Activated effector memory CD4-positive, alpha-beta T cell treated with anti-CD3 and anti-CD28 coated beads, Interleukin-2, amount 50 U/mL, for 16 hours (primary cell): ENCODE results near the gene SUN2.
A peak's percentile ranks its signal among the peaks of the same experiment; 100 is the strongest.

Source experiments
- DNase-seq: peaks from one replicate; pipeline ENCODE4 v3.0.0-alpha.2; 2020

SUN2 gene

GRCh38 chr22:38753948-38754750, 1.6 kb downstream of the SUN2 start:
- peak; percentile 71 for DNase-seq

GRCh38 chr22:38751422-38752346, 4.1 kb downstream of the SUN2 start:
- peak; percentile 89 for DNase-seq

GRCh38 chr22:38751066-38751421, 4.8 kb downstream of the SUN2 start:
- DNase-seq, result no peak

GRCh38 chr22:38750638-38751037, 5.2 kb downstream of the SUN2 start:
- no peak for DNase-seq

- no peak for DNase-seq
Observed at GRCh38 chr22:38750104-38750503, 5.7 kb downstream of the SUN2 start.

GRCh38 chr22:38748487-38749136, 7.2 kb downstream of the SUN2 start:
- no peak for DNase-seq

- no peak for DNase-seq
Observed at GRCh38 chr22:38745676-38746460, 9.9 kb downstream of the SUN2 start.

GRCh38 chr22:38744981-38745380, 10.8 kb downstream of the SUN2 start:
- no peak for DNase-seq

GRCh38 chr22:38742176-38742942, 13.4 kb downstream of the SUN2 start:
- DNase-seq, result no peak

- DNase-seq, result no peak
Observed at GRCh38 chr22:38741576-38741975, 14.2 kb downstream of the SUN2 start.

- no peak for DNase-seq
Observed at GRCh38 chr22:38741166-38741565, 14.6 kb downstream of the SUN2 start.

GRCh38 chr22:38740754-38741153, 15.0 kb downstream of the SUN2 start:
- no peak for DNase-seq

- DNase-seq, result no peak
Observed at GRCh38 chr22:38740116-38740723, 15.6 kb downstream of the SUN2 start.

- no peak for DNase-seq
Observed at GRCh38 chr22:38739300-38740055, 16.3 kb downstream of the SUN2 start.

- DNase-seq, result no peak
Observed at GRCh38 chr22:38738475-38739070, 17.2 kb downstream of the SUN2 start.

GRCh38 chr22:38737302-38738060, 18.3 kb downstream of the SUN2 start:
- no peak for DNase-seq

- DNase-seq, result no peak
Observed at GRCh38 chr22:38736257-38736570, 19.6 kb downstream of the SUN2 start.

- DNase-seq, result no peak
Observed at GRCh38 chr22:38735465-38736256, 20.1 kb downstream of the SUN2 start.

- DNase-seq, result no peak
Observed at GRCh38 chr22:38735126-38735464, 20.7 kb downstream of the SUN2 start.
